H1 (cell line): ENCODE data around the gene CD58. TPM values are rescaled to one million over a fixed set of nuclear protein-coding genes. Genes with fewer than 3 reads are reported as not detected.
A peak's percentile ranks its signal among the peaks of the same experiment; 100 is the strongest.

Experiments used
- ASH2L ChIP-seq: fragments of 200-600, 300-600 bp; sonication (generic); IDR thresholded peaks from one replicate; pipeline ENCODE4 v1.7.1; 2017; ENCODE audit warnings: low read length
- CBX8 ChIP-seq: fragments of 300-800, 300-1000 bp; sonication (generic); IDR thresholded peaks from 2 replicates; pipeline ENCODE4 v1.7.1; 2016; ENCODE audit warnings: low read depth, low read length, borderline replicate concordance
- CHD2 ChIP-seq: IDR thresholded peaks from 2 replicates; pipeline ENCODE4 v1.6.1; 2012; ENCODE audit warnings: low read length, improper control_type of control experiment
- CREB1 ChIP-seq: IDR thresholded peaks from 2 replicates; pipeline ENCODE4 v1.6.1; 2012; ENCODE audit warnings: inconsistent platforms
- EZH2 ChIP-seq: fragments of 200-600 bp; sonication (generic); IDR thresholded peaks from 2 replicates; pipeline ENCODE4 v1.7.1; 2012; ENCODE audit warnings: low read depth, mild to moderate bottlenecking, moderate library complexity, low read length, inconsistent platforms; ENCODE audit not compliant: severe bottlenecking
- KDM1A ChIP-seq: fragments of 200-600, 300-600 bp; sonication (generic); IDR thresholded peaks from 2 replicates; pipeline ENCODE4 v1.7.1; 2016; ENCODE audit warnings: mild to moderate bottlenecking, low read length, borderline replicate concordance
- KDM4A ChIP-seq: IDR thresholded peaks from one replicate; pipeline ENCODE4 v1.7.1; 2012; ENCODE audit warnings: low read depth, mild to moderate bottlenecking, moderate library complexity, low read length, inconsistent platforms; ENCODE audit not compliant: severe bottlenecking
- PHF8 ChIP-seq: fragments of 200-600 bp; sonication (generic); conservative IDR thresholded peaks from 2 replicates; pipeline ENCODE4 v1.7.1; 2012; ENCODE audit warnings: low read depth, mild to moderate bottlenecking, inconsistent platforms, low read length, moderate library complexity
- POLR2AphosphoS5 ChIP-seq: IDR thresholded peaks from 2 replicates; pipeline ENCODE4 v1.6.1; 2011; ENCODE audit warnings: low read depth, low read length
- SAP30 ChIP-seq: fragments of 300-600 bp; sonication (generic); IDR thresholded peaks from 2 replicates; pipeline ENCODE4 v1.7.1; 2012; ENCODE audit warnings: low read length, moderate library complexity, mild to moderate bottlenecking, inconsistent platforms; ENCODE audit not compliant: insufficient read depth, insufficient replicate concordance
- SIN3A ChIP-seq, 2 experiments: IDR thresholded peaks in 1 of 2; conservative IDR thresholded peaks in 1 of 2; 2 replicates each; pipeline ENCODE4 v1.6.1; 2011 to 2012; ENCODE audit warnings: low read length in 2 of 2, improper control_type of control experiment in 1 of 2, low read depth in 1 of 2, mild to moderate bottlenecking in 1 of 2
- SIRT6 ChIP-seq: IDR thresholded peaks from one replicate; pipeline ENCODE4 v1.7.1; 2012; ENCODE audit warnings: low read length, inconsistent platforms
- SP1 ChIP-seq: IDR thresholded peaks from 2 replicates; pipeline ENCODE4 v1.6.1; 2011; ENCODE audit warnings: low read depth, low read length
- TEAD4 ChIP-seq: IDR thresholded peaks from 2 replicates; pipeline ENCODE4 v1.6.1; 2012; ENCODE audit warnings: low read depth, low read length, inconsistent platforms, mixed read lengths
- polyA plus RNA-seq, 7 experiments: library from polyadenylated mRNA; depleted of rRNA in 3 of 7; stranded (reverse) in 5 of 7; unstranded in 2 of 7; fragments of >200 nt in 5 of 7; fragments of 200-250 nt in 2 of 7; gene quantifications; 1 replicate in 5 of 7; 2 replicates in 1 of 7; 4 replicates in 1 of 7; pipeline versions ENCODE4 v1.2.1 to v1.2.3, GENCODE V29; 2011 to 2013; ENCODE audit warnings: missing spikeins in 2 of 7, mixed read lengths in 2 of 7
- total RNA-seq: library from RNA; stranded (reverse); fragmentation: NEBNext Ultra II Directional; extraction: Animal tissue kit (Norgen Biotek cat#: 25700); gene quantifications from 2 replicates; pipeline ENCODE4 v1.2.1, GENCODE V29; 2021

CD58 gene
- total and polyA plus RNA-seq, 2 of the 8 experiments (the other 6 are each of a cell fraction or from before 2014, with no cell fraction given): 5.3 to 5.5 TPM

- TF ChIP-seq PHF8 (0 out of 2 replicates have a peak, but pooled peaks have one; percentile 20), POLR2AphosphoS5 (no peak; the same call in 1 of the 2 replicates), SP1 (no peak), KDM1A (0 out of 2 replicates have a peak, but pooled peaks have one; percentile 29), CBX8 (no peak), TEAD4 (no peak), SIN3A (conservative IDR thresholded peaks at IDR 0.05 in 1 of 2, IDR thresholded peaks at IDR 0.05 in 1 of 2; ENCODE audit: low read depth in 1 of 2, low read length in 2 of 2) (no peak), EZH2 (no peak), SIRT6 (no peak), CREB1 (no peak), CHD2 (no peak), ASH2L (peak; percentile 84), KDM4A (peak; percentile 86), SAP30 (no peak)
These were observed at the start of gene CD58 (continued) for GRCh38 chr1:116570358-116571214.
